Adrenal gland (tissue), 12 donors: Measurements from ENCODE around the gene NFATC1. TPM values are rescaled to one million over a fixed set of nuclear protein-coding genes. Genes with fewer than 3 reads are reported as not detected.

Experiments
- DNase-seq, 7 donors: peaks; one replicate each; pipeline ENCODE4 v3.0.0-alpha.2; 2019 to 2020
- H3K27ac ChIP-seq, 5 donors: fragments of 200-600 bp; sonication (generic) in 4 of 5; 1 replicate in 3 of 5; 2 replicates in 2 of 5; pipeline versions ENCODE4 v1.5.1 to v1.8.0; 2016 to 2020; ENCODE audit warnings: mild to moderate bottlenecking in 1 of 5
- H3K27me3 ChIP-seq: fragments of 200-600 bp; 2 replicates; pipeline ENCODE4 v1.8.0; 2021
- H3K36me3 ChIP-seq, 2 donors: fragments of 200-600 bp; replicated peaks in 1 of 2; 1 replicate in 1 of 2; 2 replicates in 1 of 2; pipeline versions ENCODE4 v1.5.1 to v1.8.0; 2018 to 2022
- H3K4me1 ChIP-seq, 2 donors: fragments of 200-600 bp; replicated peaks in 1 of 2; 1 replicate in 1 of 2; 2 replicates in 1 of 2; pipeline versions ENCODE4 v1.5.1 to v1.8.0; 2018 to 2021
- H3K4me3 ChIP-seq, 4 donors: fragments of 200-600 bp; sonication (generic) in 3 of 4; one replicate each; pipeline ENCODE4 v1.5.1; 2016 to 2018
- H3K9me3 ChIP-seq, 3 donors: fragments of 200-600 bp; sonication (generic) in 1 of 3; replicated peaks in 1 of 3; 1 replicate in 2 of 3; 2 replicates in 1 of 3; pipeline versions ENCODE4 v1.5.1 to v1.8.0; 2016 to 2021
- POLR2A ChIP-seq, 2 donors: fragments of 450-650 bp; IDR thresholded peaks; one replicate each; pipeline ENCODE4 v1.6.1; 2017; ENCODE audit warnings: antibody characterized with exemption in 2 of 2, mild to moderate bottlenecking in 2 of 2, moderate library complexity in 1 of 2
- WGBS, 4 donors: extraction: QIAGEN DNeasy Blood & Tissue Kit in 2 of 4; methylation state at CpG; one replicate each; pipeline versions ENCODE4 v1.1.5 to v1.1.7; 2013 to 2017; 5-methylcytosine and 5-hydroxymethylcytosine counted together
- intact Hi-C, 2 donors: fragments of 100-400 bp; cut with DNase I; formaldehyde crosslinking; loops; one replicate each; pipeline versions ENCODE4 v1.14.1 to v1.15.0; 2022 to 2023
- polyA plus RNA-seq, 3 donors: library from polyadenylated mRNA; stranded (reverse); fragments of 200-250 nt in 2 of 3; fragments of 350-450 nt in 1 of 3; fragmentation: Illumina TruSeq in 1 of 3; extraction: RNeasy Lipid Tissue Mini Kit (QIAGEN cat#74804) in 1 of 3; gene quantifications; one replicate each; pipeline ENCODE4 v1.2.3, GENCODE V29; 2013 to 2014
- total RNA-seq, 9 donors: library from RNA; depleted of rRNA in 4 of 9; stranded (reverse); fragments of >200 nt in 4 of 9; fragments of 120-200 nt in 1 of 9; fragmentation: NEBNext Ultra II Directional in 1 of 9; extraction: Animal tissue kit (Norgen Biotek cat#: 25700) in 1 of 9; gene quantifications; one replicate each; pipeline versions ENCODE4 v1.1.0 to v1.2.4, GENCODE V29; 2013 to 2023
- TF ChIP-seq, protein P1 (sequence below), 6 experiments: fragments of 450-650 bp in 4 of 6; fragments of 200-600 bp in 2 of 6; sonication (generic) in 1 of 6; IDR thresholded peaks; 1 replicate in 5 of 6; 2 replicates in 1 of 6; pipeline versions ENCODE4 v1.5.1 to v1.8.0; 2016 to 2021; ENCODE audit warnings: antibody characterized with exemption in 6 of 6, mild to moderate bottlenecking in 2 of 6, moderate library complexity in 1 of 6
- donor health status: healthy with polysubstance abuse.
- donor health status: Bipolar disorder and iron deficiency.
- donor health status: DM: yes; HTN: yes; CAD: no.
- donor health status: DM: no; HTN: no; CAD: no.
- donor health status: DM: no; HTN: no; CAD: no.
- donor health status: DM: yes; HTN: yes; CAD: no.

NFATC1 gene
- total and polyA plus RNA-seq, 12 donors: 0.50 to 20.9 (median 6.7) TPM

DNA sequence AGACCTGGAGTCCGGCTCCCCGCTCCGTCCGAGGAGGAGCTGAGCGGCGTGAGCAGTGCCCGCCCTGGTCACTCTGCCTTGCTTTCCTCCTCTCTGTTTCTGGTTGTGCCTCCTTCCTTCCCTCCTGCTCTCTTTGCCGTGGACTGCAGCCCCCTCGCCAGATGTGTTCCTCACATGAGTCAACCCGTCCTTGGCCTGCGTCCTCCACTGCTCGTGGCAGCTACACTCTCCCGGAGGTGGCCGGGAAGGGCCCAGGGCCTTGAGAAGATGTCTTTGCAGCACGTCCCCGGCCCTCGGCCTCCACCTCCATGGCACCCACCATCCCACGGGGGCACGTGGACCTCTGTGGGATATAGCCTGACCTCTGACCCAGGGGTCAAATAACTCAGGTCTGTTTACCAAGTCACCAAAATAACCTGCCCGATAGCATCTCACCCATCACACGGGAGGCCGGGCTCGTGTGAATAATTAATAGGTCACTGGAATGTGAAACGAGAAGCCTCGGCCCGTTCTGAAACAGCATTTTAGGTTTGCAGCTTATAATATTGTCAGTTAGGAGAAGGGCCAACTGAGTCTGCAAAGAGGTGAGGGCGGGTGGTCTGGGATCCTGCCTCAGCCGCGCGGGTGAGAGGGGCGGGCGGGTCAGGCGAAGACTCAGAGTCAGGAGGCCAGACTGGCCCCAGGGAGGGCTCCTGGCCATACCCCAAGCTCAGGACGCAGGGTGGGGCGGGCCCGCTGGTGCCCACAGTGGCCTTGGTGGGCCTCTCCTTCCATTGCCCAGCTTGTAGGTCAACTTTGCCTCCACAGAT, 42.6 kb downstream of the NFATC1 start:
- no peaks in the 10 kb centered on the region for H3K9me3 ChIP-seq
- H3K27me3 ChIP-seq: no peaks in the 10 kb centered on the region
- H3K4me3 ChIP-seq: no peak overlapping the region
- TF ChIP-seq, protein P1, sequence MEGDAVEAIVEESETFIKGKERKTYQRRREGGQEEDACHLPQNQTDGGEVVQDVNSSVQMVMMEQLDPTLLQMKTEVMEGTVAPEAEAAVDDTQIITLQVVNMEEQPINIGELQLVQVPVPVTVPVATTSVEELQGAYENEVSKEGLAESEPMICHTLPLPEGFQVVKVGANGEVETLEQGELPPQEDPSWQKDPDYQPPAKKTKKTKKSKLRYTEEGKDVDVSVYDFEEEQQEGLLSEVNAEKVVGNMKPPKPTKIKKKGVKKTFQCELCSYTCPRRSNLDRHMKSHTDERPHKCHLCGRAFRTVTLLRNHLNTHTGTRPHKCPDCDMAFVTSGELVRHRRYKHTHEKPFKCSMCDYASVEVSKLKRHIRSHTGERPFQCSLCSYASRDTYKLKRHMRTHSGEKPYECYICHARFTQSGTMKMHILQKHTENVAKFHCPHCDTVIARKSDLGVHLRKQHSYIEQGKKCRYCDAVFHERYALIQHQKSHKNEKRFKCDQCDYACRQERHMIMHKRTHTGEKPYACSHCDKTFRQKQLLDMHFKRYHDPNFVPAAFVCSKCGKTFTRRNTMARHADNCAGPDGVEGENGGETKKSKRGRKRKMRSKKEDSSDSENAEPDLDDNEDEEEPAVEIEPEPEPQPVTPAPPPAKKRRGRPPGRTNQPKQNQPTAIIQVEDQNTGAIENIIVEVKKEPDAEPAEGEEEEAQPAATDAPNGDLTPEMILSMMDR (IDR thresholded peaks at IDR 0.05): no peak
- TF ChIP-seq POLR2A (IDR thresholded peaks at IDR 0.05): no peak
- intact Hi-C loops: no loop called here
- no peak overlapping the region for H3K27ac ChIP-seq
- WGBS, 4 donors: 75 to 83% (median 78%) methylated on average over 31 to 36 of the region's 36 CpGs
- H3K36me3 ChIP-seq: no peaks in the 10 kb centered on the region
- no peaks in the 10 kb centered on the region for H3K4me1 ChIP-seq
- peak in 2 of 7 donors; percentile 34 to 43 for DNase-seq

DNA sequence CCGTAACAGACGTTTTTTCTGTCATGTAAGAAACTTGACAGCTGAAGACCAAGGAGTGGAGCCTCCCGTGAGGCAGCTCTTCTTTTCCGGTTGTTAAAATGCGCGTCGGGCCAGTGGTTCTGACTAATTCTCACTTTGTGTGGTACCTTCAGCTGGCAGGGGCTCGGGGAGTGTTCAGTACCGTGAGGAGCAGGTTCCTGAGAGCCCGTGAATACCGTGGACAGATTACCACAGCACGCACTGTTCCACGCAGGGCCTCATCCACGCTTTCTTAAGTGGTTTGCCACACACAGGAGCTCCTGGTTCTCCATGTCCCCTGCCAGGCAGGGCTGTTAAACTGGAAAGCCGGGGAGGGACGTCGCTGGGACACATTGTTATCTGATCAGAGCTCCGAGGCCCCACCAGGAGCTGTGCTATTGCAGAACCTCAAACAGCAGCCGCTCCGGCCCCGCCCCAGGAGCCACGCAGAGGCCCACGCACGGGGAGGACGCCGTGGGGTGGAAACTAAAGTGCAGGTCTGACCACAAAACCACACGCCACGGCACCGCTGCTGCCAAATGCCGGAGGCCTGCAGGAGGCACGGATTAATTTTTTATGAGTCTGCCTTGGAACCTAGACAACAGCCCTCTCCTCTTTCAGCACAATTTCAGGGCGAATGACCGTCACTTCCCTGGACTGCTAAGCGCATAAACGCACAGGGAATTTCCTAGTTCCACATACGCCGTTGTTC, 43.3 kb downstream of the NFATC1 start:
- Histone ChIP-seq H3K36me3 (no peaks in the 10 kb centered on the region), H3K27ac (no peak overlapping the region), H3K4me3 (no peak overlapping the region), H3K4me1 (no peaks in the 10 kb centered on the region), H3K27me3 (no peaks in the 10 kb centered on the region), H3K9me3 (no peaks in the 10 kb centered on the region)
- intact Hi-C loops: no loop called here
- 84 to 92% (median 88%) methylated on average over 26 to 37 of the region's 37 CpGs for WGBS, 4 donors
- no peak for DNase-seq
- TF ChIP-seq, protein P1 (IDR thresholded peaks at IDR 0.05): no peak
- TF ChIP-seq POLR2A (IDR thresholded peaks at IDR 0.05): no peak

DNA sequence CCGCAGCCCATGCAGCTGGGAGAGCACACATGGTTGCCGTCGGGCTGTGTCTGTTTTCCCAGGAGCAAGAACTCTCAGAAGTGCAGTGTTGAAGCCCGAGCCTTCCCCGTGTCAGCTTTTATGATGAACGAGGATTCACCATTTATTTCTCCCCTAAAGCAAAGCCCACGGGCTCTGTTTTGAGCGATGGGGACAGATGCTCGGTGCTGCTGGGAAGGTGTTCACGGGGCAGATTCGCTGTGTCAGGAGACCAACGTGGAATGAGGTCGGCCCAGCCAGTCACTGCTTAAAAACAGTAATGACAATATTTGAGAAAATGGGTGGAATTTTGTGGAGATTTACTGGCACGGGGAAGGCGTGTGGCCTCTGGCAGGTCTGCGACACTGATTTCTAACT, 43.9 kb downstream of the NFATC1 start:
- TF ChIP-seq POLR2A (IDR thresholded peaks at IDR 0.05): no peak
- TF ChIP-seq, protein P1 (IDR thresholded peaks at IDR 0.05): no peak
- H3K36me3 ChIP-seq: no peaks in the 10 kb centered on the region
- 92 to 94% (median 93%) methylated on average over 16 of the region's 16 CpGs for WGBS, 4 donors
- H3K4me1 ChIP-seq: no peaks in the 10 kb centered on the region
- H3K27ac ChIP-seq: no peak overlapping the region
- DNase-seq: no peak
- intact Hi-C loops: loop anchor here in 1 of 2 donors (10.0 kb wide), 1 partner anchor 55 kb away; no protein-coding TSS in a partner anchor
- no peak overlapping the region for H3K4me3 ChIP-seq
- no peaks in the 10 kb centered on the region for H3K9me3 ChIP-seq
- no peaks in the 10 kb centered on the region for H3K27me3 ChIP-seq

DNA sequence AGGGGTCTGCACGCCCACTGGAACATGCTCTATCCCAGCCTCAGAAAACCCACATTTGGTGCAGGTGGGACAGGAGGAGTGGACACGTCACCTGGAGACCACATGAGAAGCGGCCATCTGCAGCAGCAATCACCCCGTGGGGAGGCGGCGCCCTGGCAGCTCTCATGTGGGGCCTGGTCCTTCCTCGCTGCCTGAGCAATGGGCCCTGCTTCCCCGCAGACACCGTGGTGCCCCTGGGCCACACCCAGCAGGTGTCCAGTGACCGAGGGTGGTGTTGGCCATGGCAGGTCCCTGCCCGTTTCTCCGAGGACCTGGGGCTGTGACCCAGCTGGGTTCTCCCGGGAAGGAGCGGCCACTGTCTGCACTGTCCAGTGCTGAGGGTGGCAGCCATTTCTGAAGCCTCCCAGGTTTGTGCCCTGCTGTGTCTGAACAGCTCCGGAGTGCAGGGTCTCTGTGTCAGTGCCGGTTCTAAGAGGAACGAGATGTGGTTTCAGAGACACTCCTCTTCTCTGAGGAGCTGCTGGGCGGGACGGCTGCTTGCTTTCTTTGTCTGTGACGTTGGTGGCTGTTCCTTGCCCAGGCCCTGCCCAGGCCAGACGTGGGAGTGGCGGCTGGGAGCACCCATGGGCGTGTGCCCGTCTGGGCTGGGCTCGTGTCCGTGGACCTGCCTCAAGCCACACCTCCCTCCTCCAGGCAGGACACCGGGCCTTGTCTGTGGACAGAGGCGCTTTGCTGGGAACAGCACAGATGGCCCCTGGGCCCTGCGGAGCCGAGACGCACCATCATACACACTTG, 44.8 kb downstream of the NFATC1 start:
- Histone ChIP-seq H3K4me1 (no peaks in the 10 kb centered on the region), H3K9me3 (no peaks in the 10 kb centered on the region), H3K27ac (no peak overlapping the region), H3K36me3 (no peaks in the 10 kb centered on the region), H3K27me3 (no peaks in the 10 kb centered on the region), H3K4me3 (no peak overlapping the region)
- WGBS, 4 donors: 87 to 92% (median 91%) methylated on average over 7 to 31 of the region's 31 CpGs
- intact Hi-C loops: loop anchor here in 1 of 2 donors (10.0 kb wide), 1 partner anchor 56 kb away; no protein-coding TSS in a partner anchor
- no peak for DNase-seq
- TF ChIP-seq, protein P1 (IDR thresholded peaks at IDR 0.05): no peak
- TF ChIP-seq POLR2A (IDR thresholded peaks at IDR 0.05): no peak
